HG02852 (cell line): ENCODE data around the gene SRL.

Source experiments
- ATAC-seq: cut with Tn5 transposase; IDR thresholded peaks from one replicate; pipeline ENCODE4 v1.9.1; 2021; ENCODE audit warnings: mild to moderate bottlenecking, moderate library complexity; ENCODE audit not compliant: unreplicated experiment

Gene SRL

DNA sequence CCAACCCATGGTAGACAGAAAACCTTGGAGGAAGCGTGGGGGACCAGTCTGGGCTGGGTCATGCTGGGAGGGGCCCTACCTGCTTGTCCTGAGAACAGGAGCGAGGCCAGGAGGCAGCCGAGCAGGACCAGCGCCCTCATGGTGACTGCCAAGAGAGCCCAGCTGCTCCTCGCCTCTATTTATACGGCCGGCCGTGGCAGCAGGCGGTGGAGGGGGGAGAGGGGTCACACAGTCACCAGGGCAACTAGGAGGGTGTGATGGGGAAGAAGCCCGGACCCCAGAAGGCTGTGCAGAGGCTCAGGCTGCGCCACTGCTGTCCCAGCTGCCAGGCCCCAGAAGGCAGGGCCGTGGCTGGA, at the start of gene SRL:
SRL (minus strand) TSS at position 153 of the 356 bp plus-strand sequence; CDS start at position 140, 13 bp downstream.
- no peak for ATAC-seq

DNA sequence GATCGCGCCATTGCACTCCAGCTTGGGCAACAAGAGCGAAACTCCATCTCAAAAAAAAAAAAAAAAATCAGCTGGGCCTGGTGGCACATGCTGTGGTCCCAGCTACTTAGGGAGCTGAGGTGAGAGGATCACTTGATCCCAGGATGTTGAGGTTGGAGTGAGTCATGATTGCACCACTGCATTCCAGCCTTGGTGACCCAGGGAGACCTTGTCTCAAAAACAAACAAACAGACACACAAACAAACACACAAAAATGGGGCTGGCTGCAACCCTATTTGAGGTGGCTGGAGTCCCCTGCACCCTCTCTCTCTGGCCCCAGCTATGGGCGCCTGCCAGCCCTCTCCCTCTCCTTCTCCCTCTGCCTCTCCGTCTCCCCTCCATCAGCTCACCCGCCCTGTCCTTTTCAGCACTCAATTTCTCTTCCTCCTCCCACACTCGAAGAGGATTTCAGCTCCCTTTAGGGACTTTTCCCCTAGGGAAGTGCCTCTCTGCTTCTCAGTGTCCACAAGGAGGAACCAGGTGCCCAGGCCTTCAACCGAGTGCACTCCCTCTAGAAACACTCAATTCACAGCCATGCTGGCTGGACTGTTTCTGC, 48.5 kb upstream of the SRL start:
- ATAC-seq, result no peak

DNA sequence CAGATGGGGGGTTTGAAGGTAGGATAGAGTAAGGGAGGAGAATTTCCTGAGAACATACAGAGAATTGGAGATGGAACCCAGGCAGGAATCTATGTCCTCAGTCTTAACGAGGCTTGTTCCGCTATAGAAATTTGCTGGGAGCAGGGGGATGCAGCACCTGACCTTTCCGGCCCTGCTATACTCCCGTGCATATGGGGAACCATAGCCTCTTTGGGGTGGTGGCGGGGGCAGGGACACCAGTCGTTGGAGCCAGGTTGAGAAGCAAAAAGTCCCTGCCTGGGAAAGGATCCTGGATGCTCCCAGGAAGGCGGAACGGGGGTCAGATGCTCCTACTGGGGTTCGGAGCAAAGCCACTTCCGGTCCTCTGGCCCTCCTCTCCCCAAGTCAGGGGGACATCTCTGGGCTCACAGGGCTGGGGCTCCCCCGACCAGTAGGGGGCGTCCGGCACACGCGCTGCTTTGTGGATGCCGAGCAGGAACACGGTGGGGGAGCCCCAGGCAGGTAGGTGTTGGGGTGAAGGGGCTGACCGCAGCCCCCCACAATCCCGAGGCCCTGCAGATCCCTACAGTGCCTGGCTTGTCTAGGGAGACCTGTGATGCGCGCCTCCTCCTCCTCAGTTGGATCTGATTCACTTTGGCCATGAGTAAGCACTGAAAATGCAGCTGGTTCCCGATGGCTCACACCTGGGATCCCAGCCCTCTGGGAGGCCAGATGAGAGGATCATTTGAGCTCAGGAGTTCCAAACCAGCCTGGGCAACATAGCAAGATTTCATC, 46.5 kb upstream of the SRL start:
- peak; percentile 62 for ATAC-seq

DNA sequence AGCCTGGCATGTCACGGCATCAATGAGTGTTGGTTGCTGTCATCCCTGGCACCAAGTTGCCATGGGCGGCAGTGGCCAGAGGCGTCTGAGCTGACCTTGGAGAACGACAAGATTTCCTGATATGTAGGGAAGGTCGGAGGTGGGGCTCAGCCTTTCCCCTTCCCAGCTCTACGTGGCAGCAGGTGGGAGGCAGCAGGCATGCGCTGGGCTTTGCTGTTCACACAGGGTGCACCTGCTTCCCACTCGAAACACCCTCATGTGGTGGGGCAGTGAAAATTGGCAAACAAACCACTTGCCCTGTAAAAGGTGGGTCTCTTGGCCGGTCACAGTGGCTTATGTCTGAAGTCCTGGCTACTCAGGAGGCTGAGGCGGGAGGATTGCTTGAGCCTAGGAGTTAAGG, 43.3 kb upstream of the SRL start:
- ATAC-seq, result no peak

DNA sequence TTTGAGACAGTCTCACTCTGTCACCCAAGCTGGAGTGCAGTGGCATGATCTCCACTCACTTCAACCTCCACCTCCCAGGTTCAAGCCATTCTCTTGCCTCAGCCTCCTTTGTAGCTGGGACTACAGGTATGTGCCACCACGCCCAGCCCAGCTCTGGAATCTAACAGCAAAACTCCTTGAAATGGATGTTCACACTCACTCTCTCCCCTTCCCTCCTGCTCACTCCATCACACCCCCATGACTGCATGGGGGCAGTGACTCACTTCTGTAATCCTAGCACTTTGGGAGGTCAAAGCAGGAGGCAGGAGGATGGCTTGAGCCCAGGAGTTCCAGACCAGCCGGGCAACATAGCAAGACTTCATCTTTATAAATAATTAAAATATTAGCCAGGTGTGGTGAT, 42.1 kb upstream of the SRL start:
- no peak for ATAC-seq

DNA sequence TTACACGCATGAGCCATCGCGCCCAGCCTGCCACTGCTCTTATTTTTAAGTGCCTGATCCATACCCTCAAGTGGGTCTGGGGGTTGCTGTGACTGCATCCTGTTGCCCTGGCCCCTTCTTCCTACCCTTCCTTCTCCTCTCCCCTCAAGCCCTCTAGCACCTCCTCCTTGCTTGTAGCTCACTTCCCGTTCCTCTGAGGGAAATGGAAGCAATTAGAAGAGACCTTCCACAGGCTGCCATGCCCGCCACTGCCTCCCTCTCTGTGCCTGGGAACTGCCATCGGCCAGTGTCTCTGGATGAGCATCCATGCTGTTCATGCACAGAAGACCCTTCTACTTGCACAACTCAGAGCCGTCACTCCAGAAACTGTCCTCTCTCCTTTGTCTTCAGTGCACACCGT, 41.6 kb upstream of the SRL start:
- no peak for ATAC-seq

DNA sequence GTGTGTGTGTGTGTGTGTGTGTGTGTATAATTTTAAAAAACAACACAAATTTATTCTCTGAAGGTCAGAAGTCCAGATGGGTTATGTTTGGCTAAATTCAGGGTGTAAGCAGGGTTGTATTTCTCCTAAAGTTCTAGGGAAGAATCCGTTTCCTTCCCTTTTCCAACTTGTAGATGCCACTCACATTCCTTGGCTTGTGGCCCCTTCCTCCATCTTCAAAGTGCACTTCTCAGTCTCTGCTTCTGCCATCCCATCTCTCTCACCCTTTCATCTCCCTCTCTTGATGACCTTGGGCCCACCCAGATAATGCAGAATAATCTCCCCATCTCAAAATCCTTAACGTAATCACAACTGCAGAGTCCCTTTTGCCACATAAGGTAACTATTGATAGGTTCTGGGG, 38.7 kb upstream of the SRL start:
- ATAC-seq, result no peak

DNA sequence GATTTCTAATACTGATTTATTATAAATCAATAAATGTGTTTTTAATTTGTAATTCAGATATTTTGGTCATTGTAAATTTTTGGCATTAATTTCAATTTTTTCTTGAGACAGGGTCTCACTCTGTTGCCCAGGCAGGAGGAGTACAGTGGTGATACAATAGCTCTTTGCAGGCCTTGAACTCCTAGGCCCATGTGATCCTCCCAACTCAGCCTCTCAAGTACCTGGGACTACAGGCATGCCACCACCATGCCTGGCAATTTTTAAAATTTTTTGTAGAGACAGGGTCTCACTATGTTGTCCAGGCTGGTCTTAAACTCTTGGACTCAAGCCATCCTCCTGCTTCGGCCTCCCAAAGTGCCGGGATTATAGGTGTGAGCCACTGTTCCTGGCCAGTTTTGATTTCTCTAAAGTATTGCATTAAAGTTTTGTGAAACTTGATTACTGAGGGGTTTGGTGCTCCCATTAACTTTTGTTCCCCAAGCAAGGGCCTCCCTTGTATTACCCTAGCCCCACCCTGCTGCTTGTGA, 36.2 kb upstream of the SRL start:
- no peak for ATAC-seq

- ATAC-seq, result no peak
Observed at GRCh38 chr16:4275861-4276260, 34.0 kb upstream of the SRL start.

- ATAC-seq, result peak; percentile 17
Observed at GRCh38 chr16:4273858-4274311, 32.0 kb upstream of the SRL start.

GRCh38 chr16:4272114-4272956, 30.5 kb upstream of the SRL start:
- peak; percentile 13 for ATAC-seq

- peak; percentile 73 for ATAC-seq
Observed at GRCh38 chr16:4271176-4272113, 29.6 kb upstream of the SRL start.

DNA sequence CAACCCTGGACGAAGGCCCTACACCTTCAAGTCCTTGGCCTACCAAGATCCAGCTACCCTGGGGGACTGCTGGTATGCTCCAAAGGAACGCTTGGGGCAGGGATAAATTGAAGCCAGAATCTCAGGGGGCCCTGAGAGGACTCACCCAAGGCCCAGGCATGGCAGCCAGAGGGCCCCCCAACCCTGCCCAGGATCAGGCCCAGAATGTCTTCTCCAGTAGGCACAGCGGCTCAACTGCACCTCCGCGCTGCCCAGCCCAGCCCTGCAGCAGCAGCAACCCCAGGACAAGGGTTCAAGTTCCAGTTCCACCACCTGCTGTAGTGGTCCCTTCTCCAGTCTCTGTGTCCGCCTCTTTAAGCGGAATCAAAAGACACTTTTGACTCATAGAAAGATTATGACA, 28.7 kb upstream of the SRL start:
- no peak for ATAC-seq

DNA sequence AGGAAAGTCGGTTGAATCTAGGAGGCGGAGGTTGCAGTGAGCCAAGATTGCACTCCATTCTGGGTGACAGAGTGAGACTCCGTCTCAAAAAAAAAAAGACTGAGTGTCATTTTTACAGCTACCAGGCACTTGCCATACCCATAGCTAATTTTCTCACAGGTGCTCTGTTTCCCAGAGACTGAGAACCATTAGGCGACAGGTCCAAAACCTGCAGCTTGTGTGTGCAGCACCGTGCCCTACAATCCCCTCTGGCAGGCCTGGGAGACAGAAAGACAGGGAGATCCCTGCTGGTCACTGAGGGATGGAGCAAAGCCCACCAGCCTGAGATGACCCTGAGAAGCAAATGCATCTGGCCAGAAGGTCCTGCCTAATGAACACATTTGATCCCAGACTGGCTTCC, 28.2 kb upstream of the SRL start:
- ATAC-seq, result no peak

GRCh38 chr16:4266372-4266771, 24.5 kb upstream of the SRL start:
- no peak for ATAC-seq

- no peak for ATAC-seq
Observed at GRCh38 chr16:4265676-4266075, 23.8 kb upstream of the SRL start.

DNA sequence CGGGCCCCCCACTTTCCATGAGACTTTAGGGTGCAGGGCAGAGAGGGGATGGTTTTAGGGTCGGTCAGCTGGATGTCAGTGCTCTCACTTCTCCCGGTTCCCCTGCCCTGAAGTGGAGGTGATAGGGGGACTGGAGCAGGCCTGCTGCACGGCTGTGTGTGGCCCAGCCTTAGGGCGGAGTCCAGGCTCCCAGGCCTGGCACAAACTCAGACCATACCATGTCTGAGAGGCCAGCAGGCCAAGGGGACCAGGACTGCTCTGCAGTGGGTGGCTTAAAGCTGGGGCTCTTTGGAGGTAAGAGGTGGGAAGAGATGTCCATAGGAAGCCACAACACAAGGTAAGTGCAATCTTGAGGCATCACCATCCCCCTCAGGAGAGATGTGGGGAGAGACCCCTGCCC, 22.7 kb upstream of the SRL start:
- ATAC-seq, result no peak

- ATAC-seq, result no peak
Observed at GRCh38 chr16:4263504-4264436, 21.9 kb upstream of the SRL start.

GRCh38 chr16:4262303-4262835, 20.5 kb upstream of the SRL start:
- ATAC-seq, result no peak
